Stimulated activated naive CD8-positive, alpha-beta T cell treated with anti-CD3 and anti-CD28 coated beads, Interleukin-15, Interleukin-2, amounts not matched to agents 100 ng/mL and 50 ng/mL, for 24 hours (primary cell): ENCODE data around the gene ZMYND8.

Experiments used
- H3K27ac Mint-ChIP-seq: one replicate; pipeline ENCODE4 v1.8.0; 2021; ENCODE audit warnings: mild to moderate bottlenecking, mixed read lengths
- H3K27me3 Mint-ChIP-seq: one replicate; pipeline ENCODE4 v1.8.0; 2021; ENCODE audit warnings: mixed read lengths
- H3K36me3 Mint-ChIP-seq: one replicate; pipeline ENCODE4 v1.8.0; 2021; ENCODE audit warnings: low read depth, mixed read lengths
- H3K4me1 Mint-ChIP-seq: one replicate; pipeline ENCODE4 v1.8.0; 2021; ENCODE audit warnings: low read depth, mixed read lengths
- H3K4me3 Mint-ChIP-seq: one replicate; pipeline ENCODE4 v1.8.0; 2021; ENCODE audit warnings: mild to moderate bottlenecking, mixed read lengths
- H3K9me3 Mint-ChIP-seq: one replicate; pipeline ENCODE4 v1.8.0; 2021; ENCODE audit warnings: mixed read lengths

ZMYND8 gene

GRCh38 chr20:47228654-47229053 is 127.8 kb downstream of the ZMYND8 start:
- peaks cover 61% of the 10 kb centered on the region for H3K36me3 Mint-ChIP-seq
- no peaks in the 10 kb centered on the region for H3K9me3 Mint-ChIP-seq
- H3K4me1 Mint-ChIP-seq = peaks cover 3% of the 10 kb centered on the region
- H3K27me3 Mint-ChIP-seq = no peaks in the 10 kb centered on the region
- H3K4me3 Mint-ChIP-seq = no peak overlapping the region
- H3K27ac Mint-ChIP-seq = peak overlapping the region; percentile 49

- H3K4me1 Mint-ChIP-seq = peaks cover 3% of the 10 kb centered on the region
- peaks cover 66% of the 10 kb centered on the region for H3K36me3 Mint-ChIP-seq
- no peaks in the 10 kb centered on the region for H3K9me3 Mint-ChIP-seq
- H3K27me3 Mint-ChIP-seq = no peaks in the 10 kb centered on the region
- no peak overlapping the region for H3K4me3 Mint-ChIP-seq
- no peak overlapping the region for H3K27ac Mint-ChIP-seq
Observed at GRCh38 chr20:47227576-47227975, 128.9 kb downstream of the ZMYND8 start.

GRCh38 chr20:47227119-47227518 is 129.4 kb downstream of the ZMYND8 start:
- Mint-ChIP-seq H3K4me1 (peaks cover 3% of the 10 kb centered on the region), H3K27me3 (no peaks in the 10 kb centered on the region), H3K36me3 (peaks cover 71% of the 10 kb centered on the region), H3K9me3 (no peaks in the 10 kb centered on the region), H3K27ac (no peak overlapping the region), H3K4me3 (no peak overlapping the region)

GRCh38 chr20:47225458-47225857 is 131.0 kb downstream of the ZMYND8 start:
- H3K36me3 Mint-ChIP-seq = peaks cover 63% of the 10 kb centered on the region
- H3K9me3 Mint-ChIP-seq = no peaks in the 10 kb centered on the region
- no peak overlapping the region for H3K27ac Mint-ChIP-seq
- no peak overlapping the region for H3K4me3 Mint-ChIP-seq
- no peaks in the 10 kb centered on the region for H3K4me1 Mint-ChIP-seq
- no peaks in the 10 kb centered on the region for H3K27me3 Mint-ChIP-seq

- Mint-ChIP-seq H3K36me3 (peaks cover 68% of the 10 kb centered on the region), H3K4me3 (no peak overlapping the region), H3K27me3 (no peaks in the 10 kb centered on the region), H3K9me3 (no peaks in the 10 kb centered on the region), H3K27ac (no peak overlapping the region), H3K4me1 (no peaks in the 10 kb centered on the region)
Observed at GRCh38 chr20:47224857-47225256, 131.6 kb downstream of the ZMYND8 start.

- no peak overlapping the region for H3K4me3 Mint-ChIP-seq
- H3K36me3 Mint-ChIP-seq = peaks cover 68% of the 10 kb centered on the region
Observed at GRCh38 chr20:47224300-47224791, 132.2 kb downstream of the ZMYND8 start.

GRCh38 chr20:47223896-47224295 is 132.6 kb downstream of the ZMYND8 start:
- peaks cover 67% of the 10 kb centered on the region for H3K36me3 Mint-ChIP-seq

More at GRCh38 chr20:47224300-47224791, 132.2 kb downstream of the ZMYND8 start:
- Mint-ChIP-seq H3K27me3 (no peaks in the 10 kb centered on the region), H3K4me1 (no peaks in the 10 kb centered on the region), H3K9me3 (no peaks in the 10 kb centered on the region), H3K27ac (no peak overlapping the region)

GRCh38 chr20:47222468-47223119 is 133.9 kb downstream of the ZMYND8 start:
- H3K4me3 Mint-ChIP-seq = no peak overlapping the region
- no peaks in the 10 kb centered on the region for H3K4me1 Mint-ChIP-seq
- H3K27me3 Mint-ChIP-seq = no peaks in the 10 kb centered on the region
- no peaks in the 10 kb centered on the region for H3K9me3 Mint-ChIP-seq
- H3K27ac Mint-ChIP-seq = no peak overlapping the region
- H3K36me3 Mint-ChIP-seq = peaks cover 67% of the 10 kb centered on the region

More at GRCh38 chr20:47223896-47224295, 132.6 kb downstream of the ZMYND8 start:
- no peaks in the 10 kb centered on the region for H3K27me3 Mint-ChIP-seq
- H3K9me3 Mint-ChIP-seq = no peaks in the 10 kb centered on the region
- H3K4me1 Mint-ChIP-seq = no peaks in the 10 kb centered on the region
- H3K4me3 Mint-ChIP-seq = no peak overlapping the region
- no peak overlapping the region for H3K27ac Mint-ChIP-seq

- H3K27ac Mint-ChIP-seq = no peak overlapping the region
- H3K36me3 Mint-ChIP-seq = peaks cover 61% of the 10 kb centered on the region
- H3K9me3 Mint-ChIP-seq = no peaks in the 10 kb centered on the region
Observed at GRCh38 chr20:47221036-47221625, 135.4 kb downstream of the ZMYND8 start.

GRCh38 chr20:47220161-47220582 is 136.3 kb downstream of the ZMYND8 start:
- Mint-ChIP-seq H3K27ac (no peak overlapping the region), H3K27me3 (no peaks in the 10 kb centered on the region), H3K36me3 (peaks cover 66% of the 10 kb centered on the region), H3K4me3 (no peak overlapping the region), H3K4me1 (no peaks in the 10 kb centered on the region), H3K9me3 (no peaks in the 10 kb centered on the region)

More at GRCh38 chr20:47221036-47221625, 135.4 kb downstream of the ZMYND8 start:
- Mint-ChIP-seq H3K4me3 (no peak overlapping the region), H3K27me3 (no peaks in the 10 kb centered on the region), H3K4me1 (no peaks in the 10 kb centered on the region)

GRCh38 chr20:47217482-47218446 is 138.7 kb downstream of the ZMYND8 start:
- Mint-ChIP-seq H3K4me3 (no peak overlapping the region), H3K27ac (peak overlapping the region; percentile 2), H3K4me1 (no peaks in the 10 kb centered on the region), H3K9me3 (no peaks in the 10 kb centered on the region), H3K27me3 (no peaks in the 10 kb centered on the region), H3K36me3 (peaks cover 51% of the 10 kb centered on the region)

GRCh38 chr20:47216819-47217410 is 139.6 kb downstream of the ZMYND8 start:
- Mint-ChIP-seq H3K4me3 (no peak overlapping the region), H3K36me3 (peaks cover 44% of the 10 kb centered on the region), H3K4me1 (no peaks in the 10 kb centered on the region), H3K27ac (no peak overlapping the region), H3K27me3 (no peaks in the 10 kb centered on the region), H3K9me3 (no peaks in the 10 kb centered on the region)

- Mint-ChIP-seq H3K4me1 (no peaks in the 10 kb centered on the region), H3K36me3 (peaks cover 39% of the 10 kb centered on the region), H3K9me3 (no peaks in the 10 kb centered on the region), H3K4me3 (no peak overlapping the region), H3K27ac (no peak overlapping the region), H3K27me3 (no peaks in the 10 kb centered on the region)
Observed at GRCh38 chr20:47215653-47216397, 140.7 kb downstream of the ZMYND8 start.

- H3K4me1 Mint-ChIP-seq = no peaks in the 10 kb centered on the region
- H3K36me3 Mint-ChIP-seq = peaks cover 35% of the 10 kb centered on the region
Observed at GRCh38 chr20:47213966-47214365, 142.5 kb downstream of the ZMYND8 start.

More at GRCh38 chr20:47213966-47214365, 142.5 kb downstream of the ZMYND8 start:
- Mint-ChIP-seq H3K27ac (no peak overlapping the region), H3K27me3 (no peaks in the 10 kb centered on the region), H3K9me3 (no peaks in the 10 kb centered on the region), H3K4me3 (no peak overlapping the region)
